Panc1 (cell line): ENCODE data around the gene ALX3.

Experiments
- CTCF ChIP-seq: fragments of 450-650 bp; IDR thresholded peaks from 2 replicates; pipeline ENCODE4 v1.5.1; 2017; ENCODE audit warnings: mild to moderate bottlenecking
- REST ChIP-seq, 2 experiments: IDR thresholded peaks; 2 replicates each; pipeline ENCODE4 v1.6.1; 2011 to 2012; ENCODE audit warnings: low read depth in 2 of 2, control low read depth in 1 of 2, low read length in 1 of 2, mild to moderate bottlenecking in 1 of 2, moderate library complexity in 1 of 2; ENCODE audit not compliant: insufficient read depth in 1 of 2

DNA sequence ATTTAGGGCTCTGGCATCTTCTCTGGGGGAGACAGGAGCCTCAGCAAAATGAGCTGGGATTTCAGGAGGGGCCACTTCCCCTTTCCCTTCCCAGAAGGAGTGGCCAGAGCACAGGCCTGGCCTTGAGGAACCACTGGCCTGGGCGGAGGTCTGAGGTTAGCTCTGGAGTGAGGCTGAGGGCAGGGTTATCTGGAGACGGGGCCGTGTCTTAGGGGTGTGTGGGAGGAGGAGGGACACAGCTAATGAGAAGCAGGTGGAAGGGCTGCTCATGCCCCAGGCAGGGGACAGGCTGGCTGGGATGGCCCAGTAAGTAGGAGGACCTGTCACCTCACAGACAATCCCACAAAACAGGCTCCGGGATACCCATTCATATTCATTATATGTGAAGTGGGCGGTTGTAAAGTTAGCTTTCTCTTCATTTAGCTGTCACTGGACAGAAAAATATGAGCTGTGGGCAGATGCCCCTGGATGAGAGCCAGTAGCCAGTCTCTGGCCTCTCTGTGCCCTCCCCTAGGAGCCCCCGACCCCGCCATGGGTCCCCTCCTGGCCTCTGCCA lies 12.4 kb downstream of the ALX3 start:
- TF ChIP-seq CTCF (no peak), REST (IDR thresholded peaks at IDR 0.05; ENCODE audit: insufficient read depth in 1 of 2, low read depth in 2 of 2, low read length in 1 of 2) (no peak)
